Stimulated activated CD8-positive, alpha-beta memory T cell treated with anti-CD3 and anti-CD28 coated beads, Interleukin-15, amount 100 ng/mL, for 48 hours (primary cell): ENCODE results near the gene TBC1D8B.
"Not testable (repeated sequence)": the region's sequence is repeated elsewhere in the genome, so short reads cannot be mapped to it uniquely, and the experiment has no call there.

Experiments
- DNase-seq, 2 donors: peaks; one replicate each; pipeline ENCODE4 v3.0.0-alpha.2; 2020; ENCODE audit warnings: low read depth in 2 of 2

The TBC1D8B gene

GRCh38 chrX:106802388-106803275 is at the start of gene TBC1D8B:
TBC1D8B (plus strand) TSS chrX:106802673; CDS start chrX:106802854, 181 bp downstream.
- DNase-seq: peak in 1 of 2 donors; percentile 0

DNA sequence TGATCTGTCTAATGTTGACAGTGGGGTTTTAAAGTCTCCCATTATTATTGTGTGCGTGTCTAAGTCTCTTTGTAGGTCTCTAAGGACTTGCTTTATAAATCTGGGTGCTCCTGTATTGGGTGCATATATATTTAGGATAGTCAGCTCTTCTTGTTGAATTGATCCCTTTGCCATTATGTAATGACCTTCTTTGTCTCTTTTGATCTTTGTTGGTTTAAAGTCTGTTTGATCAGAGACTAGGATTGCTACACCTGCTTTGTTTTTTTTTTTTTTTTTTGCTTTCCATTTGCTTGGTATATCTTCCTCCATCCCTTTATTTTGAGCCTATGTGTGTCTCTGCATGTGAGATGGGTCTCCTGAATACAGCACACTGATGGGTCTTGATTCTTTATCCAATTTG is 33.2 kb upstream of the TBC1D8B start:
- not testable (repeated sequence) for DNase-seq

DNA sequence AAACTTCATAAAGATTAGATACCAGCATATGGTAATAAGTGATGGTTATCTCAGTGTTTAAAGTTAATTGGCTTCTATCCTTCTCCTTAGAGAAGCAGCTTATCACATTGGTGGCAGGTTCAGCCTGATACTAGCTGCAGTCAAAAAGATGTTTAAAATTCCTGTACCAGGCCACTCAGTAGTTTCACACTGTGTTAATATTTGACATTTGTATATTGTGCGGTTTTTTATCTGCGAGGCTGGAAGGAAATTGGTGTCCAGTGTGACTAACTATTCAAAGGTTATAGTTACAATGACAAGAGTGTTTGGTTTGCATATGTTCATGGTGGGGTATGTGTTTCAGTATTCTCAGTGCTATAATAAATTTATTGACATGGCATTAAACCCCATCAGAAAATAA is 27.5 kb upstream of the TBC1D8B start:
- DNase-seq: no peak

DNA sequence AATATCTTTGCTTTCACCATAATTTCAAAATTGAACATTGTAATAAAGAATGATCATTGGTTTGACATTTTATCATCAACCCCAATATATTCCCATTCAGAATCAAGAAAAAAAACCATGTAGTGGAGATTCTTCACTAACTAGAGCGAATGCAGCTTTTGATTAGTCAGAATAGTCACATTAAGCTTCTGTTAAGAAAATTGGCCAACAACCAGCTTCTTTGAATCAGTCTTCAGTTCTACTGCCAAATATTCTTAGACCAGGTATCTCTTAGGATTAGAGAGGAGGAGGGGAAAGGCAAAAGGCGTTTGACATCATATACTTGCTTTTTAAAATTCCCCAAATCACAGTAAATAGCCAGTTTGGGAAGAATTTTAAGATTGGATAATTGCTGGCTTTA is 22.2 kb upstream of the TBC1D8B start:
- DNase-seq: no peak

DNA sequence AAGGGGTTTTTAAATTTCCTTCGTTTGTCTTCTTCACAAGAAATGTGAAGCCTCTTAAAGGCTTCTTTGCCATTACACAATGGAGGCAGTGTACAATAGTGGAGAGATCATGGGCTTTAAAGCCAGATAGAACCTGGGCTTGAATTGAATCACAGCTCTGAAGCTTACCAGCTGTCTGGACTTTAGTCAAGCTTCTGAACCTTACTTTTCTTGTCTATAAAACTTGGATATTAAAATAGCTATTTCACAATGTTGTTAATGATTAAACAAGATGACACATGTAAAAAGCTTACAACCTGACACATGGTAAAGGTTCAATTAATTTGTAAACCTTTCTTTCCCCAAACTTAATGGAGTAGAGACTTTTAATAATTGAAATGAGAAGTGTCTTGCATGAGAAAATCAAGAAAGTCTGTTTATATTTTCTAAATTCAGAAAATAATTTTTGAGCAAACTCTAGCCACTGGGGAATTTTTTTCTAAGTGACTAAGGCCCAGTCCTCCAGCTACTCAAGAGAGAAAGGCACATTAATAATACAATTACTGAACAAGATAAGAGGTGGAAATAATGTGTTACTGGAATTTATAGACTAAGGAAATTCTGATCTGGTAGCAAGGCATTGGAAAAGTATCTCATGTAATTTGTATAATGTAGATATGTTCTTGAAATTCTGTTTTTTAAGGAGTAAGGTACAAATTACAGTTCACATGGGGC is 21.7 kb upstream of the TBC1D8B start:
- DNase-seq: no peak

DNA sequence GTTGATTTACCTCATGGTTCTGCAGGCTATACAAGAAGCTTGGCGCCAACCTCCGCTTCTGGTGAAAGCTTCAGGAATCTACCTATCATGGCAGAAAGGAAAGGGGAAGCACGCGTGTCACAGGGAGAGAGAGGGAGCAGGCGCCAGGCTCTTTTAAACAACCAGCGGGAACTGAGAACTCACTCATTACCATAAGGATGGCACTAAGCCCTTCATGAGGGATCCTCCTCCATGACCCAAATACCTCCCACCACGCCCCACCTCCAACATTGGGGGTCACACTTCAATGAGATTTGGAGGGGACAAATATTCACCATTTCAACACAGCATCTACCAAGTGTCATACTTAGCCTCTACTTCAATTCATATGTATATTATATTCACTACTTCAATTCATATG is 18.8 kb upstream of the TBC1D8B start:
- DNase-seq: no peak

DNA sequence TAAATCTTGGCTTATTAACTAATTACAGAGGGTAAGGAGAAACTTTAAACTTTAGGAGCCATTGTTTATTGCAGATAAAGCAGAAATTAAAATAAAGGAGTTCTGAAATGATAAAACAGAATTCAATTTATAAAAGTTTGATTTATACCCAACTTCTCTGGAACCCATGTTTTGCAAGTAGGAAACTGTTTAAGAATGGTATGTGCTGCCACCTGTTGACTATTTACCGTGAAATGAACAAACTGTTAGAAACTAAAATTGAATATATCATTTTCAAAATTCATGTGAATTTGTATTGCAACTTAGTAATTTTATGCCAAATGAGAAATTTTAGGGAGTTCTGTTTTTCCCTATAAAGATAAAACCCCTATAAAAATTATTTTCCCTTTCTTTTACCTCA is 11.0 kb upstream of the TBC1D8B start:
- DNase-seq: no peak

DNA sequence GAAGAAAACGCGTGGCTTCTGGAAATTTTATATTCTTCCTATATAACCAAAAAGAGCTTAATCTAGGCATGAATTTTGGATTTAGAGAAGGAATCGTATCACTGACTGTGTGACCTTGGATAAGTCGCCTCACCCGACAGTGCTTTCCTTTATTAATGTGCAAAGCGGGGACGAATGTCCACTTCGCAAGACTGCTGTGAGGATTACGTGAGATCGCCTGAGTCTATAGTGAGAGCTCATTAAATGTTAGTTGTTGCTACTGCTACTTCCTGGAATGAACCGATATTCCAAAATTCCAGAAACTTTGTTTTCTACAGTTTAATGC is 448 bp upstream of the TBC1D8B start:
- DNase-seq: no peak

DNA sequence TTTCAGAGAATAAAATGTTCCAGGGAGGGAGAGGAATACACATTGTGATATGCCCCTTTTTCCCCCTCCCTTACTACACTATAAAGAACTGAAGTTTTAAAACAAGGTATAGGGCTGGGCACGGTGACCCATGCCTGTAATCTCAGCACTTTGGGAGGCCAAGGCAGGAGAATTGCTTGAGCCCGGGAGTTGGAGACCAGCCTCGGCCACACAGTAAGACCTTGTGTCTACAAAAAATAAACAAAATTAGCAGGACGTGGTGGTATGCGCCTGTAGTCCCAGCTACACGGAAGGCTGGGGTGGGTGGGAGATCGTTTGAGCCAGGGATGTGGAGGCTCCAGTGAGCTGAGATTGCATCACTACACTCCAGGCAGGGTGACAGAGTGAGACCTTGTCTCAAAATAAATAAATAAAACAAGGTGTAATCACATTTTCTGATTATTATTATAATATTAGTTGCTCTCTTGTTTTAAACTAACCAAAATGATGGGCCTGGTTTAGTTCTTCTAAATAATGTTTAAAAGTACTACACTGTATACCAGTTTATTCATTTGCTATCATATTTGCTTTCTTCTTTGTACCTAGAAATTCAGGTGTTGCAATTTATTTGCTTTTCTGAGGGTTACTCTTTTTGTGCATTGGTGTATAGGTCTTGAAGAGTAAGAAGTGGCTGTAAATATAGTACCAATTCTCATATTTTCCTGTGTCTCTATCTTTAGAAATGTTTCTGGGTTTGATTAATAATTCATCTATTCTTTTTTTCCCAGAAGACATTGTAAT is 8.8 kb downstream of the TBC1D8B start:
- DNase-seq: no peak

- DNase-seq: not testable (repeated sequence)
Observed at GRCh38 chrX:106812930-106813329, 10.5 kb downstream of the TBC1D8B start.

- DNase-seq: not testable (repeated sequence)
Observed at GRCh38 chrX:106814093-106814492, 11.6 kb downstream of the TBC1D8B start.

GRCh38 chrX:106862972-106863688 is 60.7 kb downstream of the TBC1D8B start:
- DNase-seq: no peak

DNA sequence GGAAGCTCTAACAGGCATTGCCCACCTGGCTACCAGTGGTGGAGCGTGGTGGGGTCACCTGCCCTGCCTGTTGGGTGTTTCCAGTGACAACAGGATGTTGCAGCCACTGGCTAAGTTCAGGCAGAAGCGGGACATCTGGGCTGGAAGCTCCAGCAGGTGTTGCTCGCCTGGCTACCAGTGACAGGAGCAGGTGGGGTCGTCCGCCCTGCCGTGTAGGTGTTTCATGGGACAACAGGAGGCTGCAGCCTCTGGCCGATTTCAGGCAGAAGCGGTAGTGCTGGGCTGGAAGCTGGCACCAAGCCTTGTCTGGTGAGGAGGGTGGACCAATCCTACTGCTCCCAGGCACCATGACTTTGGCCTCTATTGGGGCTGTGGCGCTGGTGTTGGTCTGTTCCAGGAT is 61.2 kb downstream of the TBC1D8B start:
- DNase-seq: no peak

GRCh38 chrX:106872796-106873195 is 70.3 kb downstream of the TBC1D8B start:
- DNase-seq: not testable (repeated sequence)

- no peak for DNase-seq
Observed at GRCh38 chrX:106874075-106874474, 71.6 kb downstream of the TBC1D8B start.

DNA sequence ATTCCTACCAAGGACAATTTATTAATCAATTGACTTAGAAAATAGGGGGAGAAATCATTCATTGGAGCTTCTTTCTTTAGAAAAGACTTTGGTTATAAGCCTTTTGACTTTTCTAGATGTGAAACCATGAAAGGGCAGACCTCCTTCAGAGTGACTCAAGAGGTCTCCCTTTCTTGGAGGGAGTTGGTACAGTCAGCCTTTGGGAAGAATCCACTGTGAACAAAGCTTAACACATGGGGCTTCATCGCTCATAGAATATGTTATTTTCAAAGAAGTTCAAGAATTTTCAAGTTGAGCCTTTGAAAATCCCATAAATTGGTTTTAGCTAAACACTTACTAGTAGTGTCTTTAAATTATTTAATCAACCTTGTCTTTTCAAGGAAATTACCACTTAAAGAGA is 72.7 kb downstream of the TBC1D8B start:
- DNase-seq: no peak

GRCh38 chrX:106889468-106889867 is 87.0 kb downstream of the TBC1D8B start:
- DNase-seq: no peak

GRCh38 chrX:106891762-106892460 is 89.4 kb downstream of the TBC1D8B start:
- no peak for DNase-seq

- peak; percentile 2 to 21 for DNase-seq
Observed at GRCh38 chrX:106894392-106894909, 92.0 kb downstream of the TBC1D8B start.

GRCh38 chrX:106894978-106895452 is 92.5 kb downstream of the TBC1D8B start:
- DNase-seq: no peak

GRCh38 chrX:106897259-106897658 is 94.8 kb downstream of the TBC1D8B start:
- DNase-seq: no peak
